ENCODE measurements around the gene TMUB1. TPM values are rescaled to one million over a fixed set of nuclear protein-coding genes. Genes with fewer than 3 reads are reported as not detected.

TMUB1 gene
- total and polyA plus RNA-seq, 9 of the 15 experiments (the other 6 are each of a cell fraction or from before 2014, with no cell fraction given): 0.14 to 241 (median 74.1) TPM

DNA sequence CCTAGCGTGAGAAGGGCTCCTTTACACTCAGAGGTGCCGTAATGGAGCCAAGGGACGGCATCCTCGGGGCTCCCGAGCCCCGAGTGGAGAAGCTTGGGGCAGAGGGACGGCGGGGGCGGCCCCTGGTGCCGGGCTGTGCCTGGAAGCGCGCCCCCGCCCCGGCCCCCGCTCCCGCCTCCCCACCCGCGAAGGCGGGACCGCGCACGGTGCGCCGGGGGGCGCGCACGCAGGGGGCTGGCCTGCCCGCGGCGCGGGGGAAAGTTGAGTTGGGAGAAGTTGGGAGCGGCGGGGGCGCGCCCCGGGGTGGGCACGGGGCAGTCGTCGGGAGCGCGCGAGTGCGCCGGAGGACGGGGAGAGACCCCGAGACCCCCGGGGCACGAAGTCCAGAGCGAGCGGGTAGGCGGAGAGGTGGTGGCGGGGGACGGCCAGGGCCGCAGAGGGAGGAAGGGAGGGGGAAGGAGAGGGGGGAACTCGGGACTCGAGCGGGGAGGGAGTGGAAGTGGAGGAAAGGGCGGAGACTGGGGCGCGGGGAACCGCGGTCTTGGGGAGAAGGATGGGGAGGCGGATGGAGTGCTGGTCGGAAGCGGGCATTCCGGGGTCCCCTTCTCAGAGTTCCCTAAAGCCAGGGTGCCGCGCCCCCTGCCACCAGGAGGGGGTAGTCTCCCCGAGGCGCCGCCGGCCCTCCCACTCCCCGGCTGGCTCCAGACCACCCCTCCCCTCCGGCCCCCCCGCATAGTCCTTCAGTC lies 23.8 kb downstream of the TMUB1 start, which contains the start of gene SLC4A2 (continued):
- no peak for TF ChIP-seq MGA (IDR thresholded peaks at IDR 0.05)
- TF ChIP-seq DPF2 (IDR thresholded peaks at IDR 0.05): no peak
- TF ChIP-seq ZNF140 (CRISPR knock-in tag; IDR thresholded peaks at IDR 0.05): no peak
- TF ChIP-seq, protein P1, sequence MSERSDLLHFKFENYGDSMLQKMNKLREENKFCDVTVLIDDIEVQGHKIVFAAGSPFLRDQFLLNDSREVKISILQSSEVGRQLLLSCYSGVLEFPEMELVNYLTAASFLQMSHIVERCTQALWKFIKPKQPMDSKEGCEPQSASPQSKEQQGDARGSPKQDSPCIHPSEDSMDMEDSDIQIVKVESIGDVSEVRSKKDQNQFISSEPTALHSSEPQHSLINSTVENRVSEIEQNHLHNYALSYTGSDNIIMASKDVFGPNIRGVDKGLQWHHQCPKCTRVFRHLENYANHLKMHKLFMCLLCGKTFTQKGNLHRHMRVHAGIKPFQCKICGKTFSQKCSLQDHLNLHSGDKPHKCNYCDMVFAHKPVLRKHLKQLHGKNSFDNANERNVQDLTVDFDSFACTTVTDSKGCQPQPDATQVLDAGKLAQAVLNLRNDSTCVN (CRISPR knock-in tag; IDR thresholded peaks at IDR 0.05): no peak
- peak; percentile 26 to 35; a peak in 3 of 4 replicates for TF ChIP-seq RAD21 (CRISPR knock-in tag; conservative IDR thresholded peaks at IDR 0.05 in 1 of 2, IDR thresholded peaks at IDR 0.05 in 1 of 2)
- no peak for TF ChIP-seq CEBPG (CRISPR knock-in tag; IDR thresholded peaks at IDR 0.05)
- no peak for TF ChIP-seq CEBPG (tag; conservative IDR thresholded peaks at IDR 0.05 in 1 of 2, IDR thresholded peaks at IDR 0.05 in 1 of 2)
- peak; percentile 97 for TF ChIP-seq ZNF175 (CRISPR knock-in tag; IDR thresholded peaks at IDR 0.05; ENCODE audit: low read depth)
- TF ChIP-seq PHF8 (IDR thresholded peaks at IDR 0.05; ENCODE audit: borderline replicate concordance, low read length): peak; percentile 75; the same call in 1 of the 2 replicates
- TF ChIP-seq RBM34 (IDR thresholded peaks at IDR 0.05; ENCODE audit: borderline replicate concordance, insufficient read depth, low read length): no peak
- TF ChIP-seq MEIS2 (IDR thresholded peaks at IDR 0.05; ENCODE audit: partially characterized antibody): no peak

Data from K562 (cell line).